Measurements from ENCODE around the gene STOX2. TPM values are rescaled to one million over a fixed set of nuclear protein-coding genes. Genes with fewer than 3 reads are reported as not detected.
"Not testable (repeated sequence)": the region's sequence is repeated elsewhere in the genome, so short reads cannot be mapped to it uniquely, and the experiment has no call there.

The STOX2 gene
- total and polyA plus RNA-seq, 5 donors: 2.5 to 19.1 (median 17.0) TPM

GRCh38 chr4:183940864-183941263, 35.8 kb downstream of the STOX2 start:
- no peak overlapping the region for H3K4me3 ChIP-seq (ENCODE audit: low read length)
- no peak overlapping the region for H3K27ac ChIP-seq (ENCODE audit: low read length)
- DNase-seq: no peak
- intact Hi-C loops (cut with DNase I): no loop called here
- H3K9me3 ChIP-seq (ENCODE audit: control insufficient read depth, low read length): no peaks in the 10 kb centered on the region
- no peaks in the 10 kb centered on the region for H3K27me3 ChIP-seq (ENCODE audit: control insufficient read depth, insufficient read depth)
- 63% methylated on average over 4 of the region's 4 CpGs for WGBS
- H3K4me1 ChIP-seq (ENCODE audit: control insufficient read depth, insufficient read depth, low read length): no peaks in the 10 kb centered on the region
- no peak for ATAC-seq

GRCh38 chr4:183941964-183942363, 36.9 kb downstream of the STOX2 start:
- H3K27ac ChIP-seq (ENCODE audit: low read length): no peak overlapping the region
- ATAC-seq: no peak
- intact Hi-C loops (cut with DNase I): no loop called here
- DNase-seq: no peak
- H3K4me3 ChIP-seq (ENCODE audit: low read length): no peak overlapping the region
- no peaks in the 10 kb centered on the region for H3K27me3 ChIP-seq (ENCODE audit: control insufficient read depth, insufficient read depth)
- no peaks in the 10 kb centered on the region for H3K4me1 ChIP-seq (ENCODE audit: control insufficient read depth, insufficient read depth, low read length)
- no peaks in the 10 kb centered on the region for H3K9me3 ChIP-seq (ENCODE audit: control insufficient read depth, low read length)

- H3K9me3 ChIP-seq (ENCODE audit: control insufficient read depth, low read length): no peaks in the 10 kb centered on the region
- ATAC-seq: no peak
Observed at GRCh38 chr4:183945741-183946140, 40.6 kb downstream of the STOX2 start.

GRCh38 chr4:183950536-183950935, 45.4 kb downstream of the STOX2 start:
- intact Hi-C loops (cut with DNase I): no loop called here

More at GRCh38 chr4:183945741-183946140, 40.6 kb downstream of the STOX2 start:
- Histone ChIP-seq H3K4me3 (ENCODE audit: low read length) (no peak overlapping the region), H3K27ac (ENCODE audit: low read length) (no peak overlapping the region), H3K4me1 (ENCODE audit: control insufficient read depth, insufficient read depth, low read length) (no peaks in the 10 kb centered on the region), H3K27me3 (ENCODE audit: control insufficient read depth, insufficient read depth) (no peaks in the 10 kb centered on the region)
- 87% methylated on average over 8 of the region's 8 CpGs for WGBS
- intact Hi-C loops (cut with DNase I): no loop called here
- no peak for DNase-seq

GRCh38 chr4:183952652-183953051, 47.5 kb downstream of the STOX2 start:
- DNase-seq; H3K4me1 ChIP-seq (ENCODE audit: control insufficient read depth, insufficient read depth, low read length); ATAC-seq; H3K4me3 ChIP-seq (ENCODE audit: low read length); intact Hi-C loops (cut with DNase I); H3K9me3 ChIP-seq (ENCODE audit: control insufficient read depth, low read length); H3K27ac ChIP-seq (ENCODE audit: low read length); H3K27me3 ChIP-seq (ENCODE audit: control insufficient read depth, insufficient read depth): not testable (repeated sequence)
- WGBS: 100% methylated on average over 1 of the region's 1 CpG

More at GRCh38 chr4:183950536-183950935, 45.4 kb downstream of the STOX2 start:
- H3K4me3 ChIP-seq (ENCODE audit: low read length): no peak overlapping the region
- WGBS: 95% methylated on average over 8 of the region's 8 CpGs
- no peak overlapping the region for H3K27ac ChIP-seq (ENCODE audit: low read length)
- ATAC-seq (no peak), DNase-seq (no peak)
- no peaks in the 10 kb centered on the region for H3K4me1 ChIP-seq (ENCODE audit: control insufficient read depth, insufficient read depth, low read length)
- no peaks in the 10 kb centered on the region for H3K9me3 ChIP-seq (ENCODE audit: control insufficient read depth, low read length)
- H3K27me3 ChIP-seq (ENCODE audit: control insufficient read depth, insufficient read depth): no peaks in the 10 kb centered on the region

GRCh38 chr4:183959319-183960045, 54.4 kb downstream of the STOX2 start:
- intact Hi-C loops (cut with DNase I): no loop called here
- DNase-seq: no peak
- H3K4me1 ChIP-seq (ENCODE audit: control insufficient read depth, insufficient read depth, low read length): peaks cover 3% of the 10 kb centered on the region
- 81% methylated on average over 10 of the region's 10 CpGs for WGBS
- peak overlapping the region; percentile 39 for H3K4me3 ChIP-seq (ENCODE audit: low read length)
- ATAC-seq: no peak
- H3K27ac ChIP-seq (ENCODE audit: low read length): no peak overlapping the region
- H3K27me3 ChIP-seq (ENCODE audit: control insufficient read depth, insufficient read depth): no peaks in the 10 kb centered on the region
- no peaks in the 10 kb centered on the region for H3K9me3 ChIP-seq (ENCODE audit: control insufficient read depth, low read length)

- ATAC-seq: peak; percentile 92 to 95
- Histone ChIP-seq H3K27ac (ENCODE audit: low read length) (peak overlapping the region; percentile 43), H3K4me3 (ENCODE audit: low read length) (peak overlapping the region; percentile 39), H3K9me3 (ENCODE audit: control insufficient read depth, low read length) (no peaks in the 10 kb centered on the region), H3K4me1 (ENCODE audit: control insufficient read depth, insufficient read depth, low read length) (peaks cover 3% of the 10 kb centered on the region), H3K27me3 (ENCODE audit: control insufficient read depth, insufficient read depth) (no peaks in the 10 kb centered on the region)
- DNase-seq: peak; percentile 72 to 84 (median 72)
- intact Hi-C loops (cut with DNase I): no loop called here
- WGBS: 36% methylated on average over 8 of the region's 8 CpGs
Observed at GRCh38 chr4:183960046-183960420, 54.9 kb downstream of the STOX2 start.

GRCh38 chr4:183960962-183961541, 55.9 kb downstream of the STOX2 start:
- DNase-seq (peak in 2 of 3 donors; percentile 38 to 59), ATAC-seq (peak; percentile 67 to 87)
- no peak overlapping the region for H3K4me3 ChIP-seq (ENCODE audit: low read length)
- no peaks in the 10 kb centered on the region for H3K27me3 ChIP-seq (ENCODE audit: control insufficient read depth, insufficient read depth)
- peaks cover 3% of the 10 kb centered on the region for H3K4me1 ChIP-seq (ENCODE audit: control insufficient read depth, insufficient read depth, low read length)
- peak overlapping the region; percentile 79 for H3K27ac ChIP-seq (ENCODE audit: low read length)
- 43% methylated on average over 12 of the region's 12 CpGs for WGBS
- no peaks in the 10 kb centered on the region for H3K9me3 ChIP-seq (ENCODE audit: control insufficient read depth, low read length)
- intact Hi-C loops (cut with DNase I): no loop called here

- DNase-seq: no peak
- Histone ChIP-seq H3K27me3 (ENCODE audit: control insufficient read depth, insufficient read depth) (no peaks in the 10 kb centered on the region), H3K27ac (ENCODE audit: low read length) (no peak overlapping the region), H3K4me3 (ENCODE audit: low read length) (no peak overlapping the region), H3K4me1 (ENCODE audit: control insufficient read depth, insufficient read depth, low read length) (peaks cover 3% of the 10 kb centered on the region), H3K9me3 (ENCODE audit: control insufficient read depth, low read length) (no peaks in the 10 kb centered on the region)
- intact Hi-C loops (cut with DNase I): no loop called here
- WGBS: 85% methylated on average over 1 of the region's 1 CpG
- no peak for ATAC-seq
Observed at GRCh38 chr4:183961795-183962194, 56.7 kb downstream of the STOX2 start.

GRCh38 chr4:183962419-183962818, 57.3 kb downstream of the STOX2 start:
- ATAC-seq (no peak), DNase-seq (no peak)
- peaks cover 3% of the 10 kb centered on the region for H3K4me1 ChIP-seq (ENCODE audit: control insufficient read depth, insufficient read depth, low read length)
- H3K9me3 ChIP-seq (ENCODE audit: control insufficient read depth, low read length): no peaks in the 10 kb centered on the region
- no peak overlapping the region for H3K27ac ChIP-seq (ENCODE audit: low read length)
- intact Hi-C loops (cut with DNase I): no loop called here
- 73% methylated on average over 2 of the region's 2 CpGs for WGBS
- no peaks in the 10 kb centered on the region for H3K27me3 ChIP-seq (ENCODE audit: control insufficient read depth, insufficient read depth)
- H3K4me3 ChIP-seq (ENCODE audit: low read length): no peak overlapping the region

- ATAC-seq: no peak
- no peaks in the 10 kb centered on the region for H3K9me3 ChIP-seq (ENCODE audit: control insufficient read depth, low read length)
- 89% methylated on average over 8 of the region's 8 CpGs for WGBS
- intact Hi-C loops (cut with DNase I): no loop called here
- no peaks in the 10 kb centered on the region for H3K27me3 ChIP-seq (ENCODE audit: control insufficient read depth, insufficient read depth)
- no peaks in the 10 kb centered on the region for H3K4me1 ChIP-seq (ENCODE audit: control insufficient read depth, insufficient read depth, low read length)
- H3K4me3 ChIP-seq (ENCODE audit: low read length): no peak overlapping the region
- no peak overlapping the region for H3K27ac ChIP-seq (ENCODE audit: low read length)
- no peak for DNase-seq
Observed at GRCh38 chr4:183966371-183966770, 61.3 kb downstream of the STOX2 start.
